ENCODE results near the gene FRMPD2.
"Not testable (repeated sequence)": the region's sequence is repeated elsewhere in the genome, so short reads cannot be mapped to it uniquely, and the experiment has no call there.

FRMPD2 gene

DNA sequence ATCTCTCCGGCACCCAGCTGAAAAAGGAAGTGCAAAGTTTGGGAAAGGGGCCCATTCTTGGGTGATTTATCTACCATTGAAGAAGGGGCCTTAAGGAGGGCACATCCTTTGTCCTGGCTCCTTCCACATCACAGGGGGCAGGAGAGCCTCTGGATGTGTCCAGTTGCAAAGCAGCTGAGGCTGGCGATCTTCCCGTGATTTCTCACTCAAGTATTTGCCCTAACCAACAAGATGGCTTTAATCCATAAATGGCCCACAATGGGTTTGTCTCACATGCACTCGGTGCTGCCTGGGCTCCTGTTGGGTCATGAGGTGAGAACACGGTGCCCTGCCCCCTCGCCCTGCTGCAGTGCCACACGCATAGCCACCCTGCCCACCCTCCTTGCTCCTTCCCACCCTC lies 14.2 kb upstream of the FRMPD2 start:
- in situ Hi-C loops (cut with MboI; ENCODE audit: low sequenced_read_pairs) = no loop called here

GRCh38 chr10:48287417-48288391 lies 13.2 kb upstream of the FRMPD2 start:
- in situ Hi-C loops (cut with MboI; ENCODE audit: low sequenced_read_pairs) = no loop called here

DNA sequence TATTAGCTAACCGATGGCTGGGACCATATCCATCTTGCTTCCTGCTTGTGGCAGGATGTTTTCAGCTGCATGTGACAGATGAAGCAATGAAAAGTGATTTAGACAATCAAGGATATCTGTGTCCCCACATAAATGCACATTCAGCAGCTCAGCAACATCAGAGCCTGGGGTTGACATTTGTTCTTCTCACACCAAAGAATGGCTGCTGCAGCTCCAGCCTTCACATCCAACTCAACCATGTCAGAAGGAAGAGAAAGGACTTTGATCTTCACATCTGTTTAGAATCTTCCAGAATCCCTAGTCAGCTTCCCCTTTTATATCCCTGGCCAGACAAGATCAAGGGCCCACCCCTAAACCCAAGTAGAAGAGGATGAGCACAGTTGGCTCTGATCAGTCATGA lies 11.9 kb upstream of the FRMPD2 start:
- in situ Hi-C loops (cut with MboI; ENCODE audit: low sequenced_read_pairs) = no loop called here

DNA sequence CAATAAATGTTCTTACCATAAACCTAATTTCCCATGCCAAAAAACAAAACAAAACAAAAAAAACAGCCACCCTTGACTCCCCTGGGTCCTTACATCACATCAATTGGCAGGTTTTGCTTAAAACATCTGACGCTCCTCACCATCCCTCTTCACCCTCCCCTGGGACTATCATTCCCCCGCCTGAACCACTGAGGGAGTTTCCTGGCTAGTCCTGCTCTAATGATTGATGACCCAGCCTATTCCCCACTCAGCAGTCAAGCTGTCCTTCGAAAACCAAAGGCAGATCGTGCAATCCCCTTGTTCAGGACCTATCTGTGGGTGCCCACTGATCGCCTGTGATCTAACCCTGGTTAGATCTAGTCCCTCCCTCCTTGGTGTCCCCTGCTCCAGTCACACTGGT lies 11.2 kb upstream of the FRMPD2 start:
- in situ Hi-C loops (cut with MboI; ENCODE audit: low sequenced_read_pairs) = no loop called here

DNA sequence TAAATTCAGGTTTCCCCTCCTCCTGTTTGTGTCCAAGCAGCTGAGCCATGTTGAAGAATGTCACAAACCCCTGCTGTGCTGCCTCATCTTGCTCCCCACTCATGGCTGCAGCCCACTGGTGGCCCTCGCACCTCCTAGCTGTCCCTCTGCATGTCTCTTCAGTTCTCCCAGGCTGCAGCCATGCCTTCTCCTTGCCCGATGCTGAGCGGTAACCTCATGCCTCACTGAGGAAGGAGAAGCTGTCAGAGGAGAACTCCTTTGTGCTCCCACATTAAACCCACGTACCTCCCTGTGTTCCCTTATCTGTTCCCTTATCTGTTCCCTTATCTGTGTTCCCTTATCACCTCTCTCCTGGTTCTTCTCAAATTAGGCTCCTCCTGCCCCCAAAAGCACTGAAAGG lies 10.3 kb upstream of the FRMPD2 start:
- in situ Hi-C loops (cut with MboI; ENCODE audit: low sequenced_read_pairs) = no loop called here

GRCh38 chr10:48284002-48284546 lies 9.6 kb upstream of the FRMPD2 start:
- in situ Hi-C loops (cut with MboI; ENCODE audit: low sequenced_read_pairs) = no loop called here

- in situ Hi-C loops (cut with MboI; ENCODE audit: low sequenced_read_pairs) = no loop called here
Measured at GRCh38 chr10:48282829-48283228, 8.3 kb upstream of the FRMPD2 start.

- in situ Hi-C loops (cut with MboI; ENCODE audit: low sequenced_read_pairs) = not testable (repeated sequence)
Measured at GRCh38 chr10:48281697-48282096, 7.2 kb upstream of the FRMPD2 start.

DNA sequence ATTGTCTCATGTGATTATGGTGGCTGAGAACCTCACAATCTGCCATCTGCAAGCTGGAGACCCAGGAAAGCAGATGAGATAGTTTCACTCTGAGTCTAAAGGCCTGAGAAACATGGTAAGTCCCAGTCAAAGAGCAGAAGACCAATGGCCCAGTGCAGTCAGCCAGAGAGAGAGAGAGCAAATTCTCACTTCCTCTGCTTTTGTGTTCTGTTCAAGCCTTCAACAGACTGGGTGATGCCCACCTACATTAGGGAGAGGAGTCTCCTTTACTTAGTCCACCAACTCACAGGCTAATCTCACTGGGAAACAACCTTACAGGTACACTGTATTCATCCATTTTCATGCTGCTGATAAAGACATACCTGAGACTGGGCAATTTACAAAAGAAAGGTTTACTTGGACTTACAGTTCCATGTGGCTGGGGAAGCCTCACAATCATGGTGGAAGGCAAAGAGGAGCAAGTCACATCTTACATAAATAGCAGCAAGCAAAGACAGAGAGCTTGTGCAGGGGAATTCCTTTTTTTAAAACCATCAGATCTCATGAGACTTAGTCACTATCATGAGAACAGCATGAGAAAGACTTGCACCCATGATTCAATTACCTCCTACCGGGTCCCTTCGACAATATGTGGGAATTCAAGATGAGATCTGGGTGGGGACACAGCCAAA lies 4.7 kb upstream of the FRMPD2 start:
- in situ Hi-C loops (cut with MboI; ENCODE audit: low sequenced_read_pairs) = no loop called here

- in situ Hi-C loops (cut with MboI; ENCODE audit: low sequenced_read_pairs) = no loop called here
Measured at GRCh38 chr10:48277093-48277492, 2.6 kb upstream of the FRMPD2 start.

- in situ Hi-C loops (cut with MboI; ENCODE audit: low sequenced_read_pairs) = no loop called here
Measured at GRCh38 chr10:48273741-48274140, 755 bp downstream of the FRMPD2 start.

- in situ Hi-C loops (cut with MboI; ENCODE audit: low sequenced_read_pairs) = no loop called here
Measured at GRCh38 chr10:48272682-48273081, 1.8 kb downstream of the FRMPD2 start.

GRCh38 chr10:48271047-48271730 lies 3.3 kb downstream of the FRMPD2 start:
- in situ Hi-C loops (cut with MboI; ENCODE audit: low sequenced_read_pairs) = no loop called here

DNA sequence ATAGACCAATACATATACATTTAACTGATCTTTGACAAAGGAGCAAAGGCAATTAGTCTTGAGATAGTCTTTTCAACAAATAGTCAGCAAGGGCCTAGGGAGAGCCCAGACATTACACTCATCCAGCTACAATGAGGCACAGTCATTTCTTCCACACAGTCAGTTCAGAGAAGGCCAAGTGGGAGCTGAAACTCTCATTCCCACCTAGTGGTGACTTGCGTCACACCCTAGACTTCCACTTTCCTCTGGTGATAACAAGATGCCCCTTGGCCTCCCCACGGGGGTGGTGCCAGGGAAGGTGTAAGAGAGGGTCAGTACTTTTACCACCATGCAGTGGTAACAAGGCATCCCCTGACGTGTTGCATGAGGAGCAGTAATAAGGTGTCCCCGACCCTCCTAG lies 8.0 kb downstream of the FRMPD2 start:
- in situ Hi-C loops (cut with MboI; ENCODE audit: low sequenced_read_pairs) = no loop called here

- in situ Hi-C loops (cut with MboI; ENCODE audit: low sequenced_read_pairs) = no loop called here
Measured at GRCh38 chr10:48258105-48258504, 16.4 kb downstream of the FRMPD2 start.

GRCh38 chr10:48257407-48257961 lies 17.0 kb downstream of the FRMPD2 start:
- in situ Hi-C loops (cut with MboI; ENCODE audit: low sequenced_read_pairs) = no loop called here

DNA sequence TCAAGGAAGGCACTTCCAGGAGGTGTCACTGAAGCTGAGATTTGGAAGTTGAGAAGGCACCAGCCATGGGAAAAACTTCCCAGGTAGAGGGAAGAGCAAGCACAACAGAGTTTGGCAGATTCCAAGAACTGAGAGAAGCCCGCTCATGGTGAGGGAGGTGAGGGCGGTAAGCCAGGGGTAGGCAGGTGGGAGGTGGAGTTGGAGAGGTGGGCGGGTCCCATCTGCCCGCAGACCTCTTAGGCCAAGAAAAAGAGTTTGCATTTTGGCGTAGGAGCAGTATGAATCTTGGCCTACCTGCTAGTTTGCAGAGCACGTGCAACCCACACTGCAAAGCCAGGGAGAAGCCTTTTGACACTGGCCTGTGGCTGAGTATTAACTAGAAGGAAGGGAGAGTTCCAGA lies 18.8 kb downstream of the FRMPD2 start:
- in situ Hi-C loops (cut with MboI; ENCODE audit: low sequenced_read_pairs) = no loop called here

- in situ Hi-C loops (cut with MboI; ENCODE audit: low sequenced_read_pairs) = no loop called here
Measured at GRCh38 chr10:48254750-48255512, 19.6 kb downstream of the FRMPD2 start.

- in situ Hi-C loops (cut with MboI; ENCODE audit: low sequenced_read_pairs) = no loop called here
Measured at GRCh38 chr10:48253970-48254657, 20.4 kb downstream of the FRMPD2 start.

DNA sequence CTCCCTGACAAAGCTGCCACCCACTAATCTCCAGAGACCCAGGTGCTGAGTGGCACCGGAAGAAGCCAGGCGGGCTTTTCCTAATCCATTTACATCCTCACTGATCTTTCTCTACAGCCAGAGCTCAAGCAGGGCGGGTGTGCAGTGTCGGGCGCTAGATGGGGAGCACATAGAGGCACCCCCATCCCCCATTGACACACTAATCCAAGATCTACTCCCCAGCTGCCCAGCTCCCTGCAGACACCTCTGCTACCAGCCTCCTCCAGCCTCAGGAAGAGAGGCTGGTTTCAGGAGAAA lies 22.2 kb downstream of the FRMPD2 start:
- in situ Hi-C loops (cut with MboI; ENCODE audit: low sequenced_read_pairs) = no loop called here

All from hTERT RPE-1 (cell line).